Measurements from ENCODE around the gene PODN. TPM values are rescaled to one million over a fixed set of nuclear protein-coding genes. Genes with fewer than 3 reads are reported as not detected.
A peak's percentile ranks its signal among the peaks of the same experiment; 100 is the strongest.

Gene PODN
- total RNA-seq, 4 donors from 2014 or later = 78.6 to 150 (median 113) TPM

- no peak for DNase-seq (ENCODE audit: extremely low spot score)
- H3K4me1 ChIP-seq = peaks cover 22 to 59% (median 52%) of the 10 kb centered on the region in 4 donors
- H3K4me3 ChIP-seq = no peak overlapping the region
- H3K27me3 ChIP-seq = no peaks in the 10 kb centered on the region
- intact Hi-C loops (cut with DNase I) = no loop called here
- H3K36me3 ChIP-seq = no peaks in the 10 kb centered on the region
- TF ChIP-seq EP300 (IDR thresholded peaks at IDR 0.05) (no peak), POLR2AphosphoS5 (IDR thresholded peaks at IDR 0.05) (no peak), POLR2A (IDR thresholded peaks at IDR 0.05; ENCODE audit: low read depth) (no peak), CTCF (IDR thresholded peaks at IDR 0.05) (no peak)
- H3K9me3 ChIP-seq = no peaks in the 10 kb centered on the region
- 53% methylated on average over 16 of the region's 18 CpGs for WGBS
- peak overlapping the region; percentile 45 to 79 (median 62) for H3K27ac ChIP-seq (replicated peaks in 1 of 4)
These were observed 59.5 kb downstream of the PODN start for GRCh38 chr1:53121319-53122172.

GRCh38 chr1:53122201-53122885, 60.3 kb downstream of the PODN start:
- DNase-seq (ENCODE audit: extremely low spot score) = no peak
- no peaks in the 10 kb centered on the region for H3K9me3 ChIP-seq
- peak overlapping the region; percentile 57 to 79 (median 69) for H3K27ac ChIP-seq (replicated peaks in 1 of 4)
- TF ChIP-seq POLR2AphosphoS5 (IDR thresholded peaks at IDR 0.05) (no peak), POLR2A (IDR thresholded peaks at IDR 0.05; ENCODE audit: low read depth) (no peak), CTCF (IDR thresholded peaks at IDR 0.05) (no peak), EP300 (IDR thresholded peaks at IDR 0.05) (no peak)
- H3K27me3 ChIP-seq = no peaks in the 10 kb centered on the region
- intact Hi-C loops (cut with DNase I) = no loop called here
- 60% methylated on average over 5 of the region's 10 CpGs for WGBS
- no peak overlapping the region for H3K4me3 ChIP-seq
- no peaks in the 10 kb centered on the region for H3K36me3 ChIP-seq
- peaks cover 22 to 60% (median 52%) of the 10 kb centered on the region in 4 donors for H3K4me1 ChIP-seq

DNA sequence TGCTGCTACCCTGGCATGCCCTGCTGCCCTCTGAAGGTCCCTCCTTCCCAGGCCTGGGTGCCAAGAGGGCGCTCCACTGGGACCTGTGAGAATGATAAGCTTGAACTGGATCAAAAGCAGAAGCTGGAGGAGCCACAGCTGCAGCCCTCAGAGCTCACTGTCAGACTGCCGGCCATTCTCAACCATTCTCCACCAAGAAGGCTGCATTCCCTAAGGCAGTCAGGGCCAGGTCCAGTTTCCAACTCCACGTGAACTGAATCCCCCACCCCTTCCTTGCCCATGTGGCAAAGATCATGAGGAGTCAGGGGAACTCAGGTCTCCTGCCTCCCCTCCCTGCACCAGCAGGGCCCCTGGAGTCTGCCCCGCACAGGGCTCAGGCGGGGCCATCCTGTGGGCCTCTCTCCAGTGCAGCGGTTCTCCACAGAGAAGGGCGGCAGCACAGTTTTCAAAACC, 61.0 kb downstream of the PODN start:
- peak overlapping the region; percentile 57 to 79 (median 69) for H3K27ac ChIP-seq (replicated peaks in 1 of 4)
- DNase-seq (ENCODE audit: extremely low spot score) = no peak
- H3K36me3 ChIP-seq = no peaks in the 10 kb centered on the region
- H3K4me3 ChIP-seq = no peak overlapping the region
- no CpG with 5 or more reads among the region's 7 CpGs for WGBS
- H3K4me1 ChIP-seq = peaks cover 22 to 63% (median 52%) of the 10 kb centered on the region in 4 donors
- intact Hi-C loops (cut with DNase I) = no loop called here
- no peak for TF ChIP-seq POLR2AphosphoS5 (IDR thresholded peaks at IDR 0.05)
- no peak for TF ChIP-seq POLR2A (IDR thresholded peaks at IDR 0.05; ENCODE audit: low read depth)
- no peak for TF ChIP-seq CTCF (IDR thresholded peaks at IDR 0.05)
- no peak for TF ChIP-seq EP300 (IDR thresholded peaks at IDR 0.05)
- no peaks in the 10 kb centered on the region for H3K9me3 ChIP-seq
- no peaks in the 10 kb centered on the region for H3K27me3 ChIP-seq

GRCh38 chr1:53123453-53124140, 61.6 kb downstream of the PODN start:
- WGBS = 64% methylated on average over 10 of the region's 19 CpGs
- H3K4me1 ChIP-seq = peaks cover 22 to 63% (median 52%) of the 10 kb centered on the region in 4 donors
- DNase-seq (ENCODE audit: extremely low spot score) = no peak
- H3K27me3 ChIP-seq = no peaks in the 10 kb centered on the region
- intact Hi-C loops (cut with DNase I) = no loop called here
- no peaks in the 10 kb centered on the region for H3K36me3 ChIP-seq
- peak overlapping the region; percentile 57 to 79 (median 69) for H3K27ac ChIP-seq (replicated peaks in 1 of 4)
- TF ChIP-seq POLR2A (IDR thresholded peaks at IDR 0.05; ENCODE audit: low read depth) (no peak), CTCF (IDR thresholded peaks at IDR 0.05) (no peak), EP300 (IDR thresholded peaks at IDR 0.05) (no peak), POLR2AphosphoS5 (IDR thresholded peaks at IDR 0.05) (peak in 1 of 2 donors; percentile 22)
- H3K4me3 ChIP-seq = no peak overlapping the region
- H3K9me3 ChIP-seq = no peaks in the 10 kb centered on the region

Data from esophagus muscularis mucosa (tissue), 4 donors.